HepG2 (cell line): ENCODE data around the gene ACP2. TPM values are rescaled to one million over a fixed set of nuclear protein-coding genes. Genes with fewer than 3 reads are reported as not detected.

Source experiments
- FOXA3 ChIP-seq: IDR thresholded peaks from 2 replicates; pipeline ENCODE4 v1.6.1; 2016; ENCODE audit warnings: missing genetic modification reagents, missing compliant biosample characterization
- GZF1 ChIP-seq: sonication (generic); formaldehyde crosslinking; IDR thresholded peaks from 2 replicates; pipeline ENCODE4 v1.5.1; 2020; ENCODE audit warnings: mild to moderate bottlenecking, missing genetic modification reagents
- KDM3A ChIP-seq: IDR thresholded peaks from 2 replicates; pipeline ENCODE4 v1.6.1; 2018; ENCODE audit warnings: low read depth, missing compliant biosample characterization
- NCOA2 ChIP-seq: sonication (generic); formaldehyde crosslinking; IDR thresholded peaks from 2 replicates; pipeline ENCODE4 v1.8.0; 2022; ENCODE audit warnings: inconsistent platforms
- NFE2 ChIP-seq: sonication (generic); formaldehyde crosslinking; IDR thresholded peaks from 2 replicates; pipeline ENCODE4 v1.4.0; 2020; ENCODE audit warnings: missing genetic modification reagents
- STAT5B ChIP-seq: sonication (generic); formaldehyde crosslinking; IDR thresholded peaks from 2 replicates; pipeline ENCODE4 v1.4.0; 2020; ENCODE audit warnings: missing genetic modification reagents
- ZBTB42 ChIP-seq: sonication (generic); formaldehyde crosslinking; IDR thresholded peaks from 2 replicates; pipeline ENCODE4 v1.5.0; 2020; ENCODE audit warnings: mild to moderate bottlenecking, missing genetic modification reagents
- ZFP36L1 ChIP-seq: sonication (generic); formaldehyde crosslinking; IDR thresholded peaks from 2 replicates; pipeline ENCODE4 v1.8.0; 2022; ENCODE audit warnings: mild to moderate bottlenecking, missing genetic modification reagents, moderate library complexity
- ZNF318 ChIP-seq: sonication (generic); formaldehyde crosslinking; IDR thresholded peaks from 2 replicates; pipeline ENCODE4 v1.4.0; 2020; ENCODE audit warnings: mild to moderate bottlenecking, missing genetic modification reagents
- ZNF34 ChIP-seq: sonication (generic); formaldehyde crosslinking; IDR thresholded peaks from 2 replicates; pipeline ENCODE4 v1.4.0; 2020; ENCODE audit warnings: mild to moderate bottlenecking, missing genetic modification reagents, borderline replicate concordance
- ZNF577 ChIP-seq: sonication (generic); formaldehyde crosslinking; IDR thresholded peaks from 2 replicates; pipeline ENCODE4 v1.4.0; 2020; ENCODE audit warnings: mild to moderate bottlenecking, low read depth, missing genetic modification reagents, borderline replicate concordance
- ZNF609 ChIP-seq: sonication (generic); formaldehyde crosslinking; IDR thresholded peaks from 2 replicates; pipeline ENCODE4 v1.4.0; 2020; ENCODE audit warnings: mild to moderate bottlenecking, missing genetic modification reagents, borderline replicate concordance
- polyA plus RNA-seq, 8 experiments: library from polyadenylated mRNA; depleted of rRNA in 3 of 8; stranded (reverse) in 7 of 8; unstranded in 1 of 8; fragments of >200 nt; fragmentation: Illumina TruSeq in 4 of 8; extraction: Trizol in 4 of 8; gene quantifications; 2 replicates each; pipeline versions ENCODE4 v1.2.1 to v1.2.3, GENCODE V29; 2011 to 2016; ENCODE audit warnings: low read depth in 4 of 8, missing spikeins in 1 of 8, mixed read lengths in 1 of 8; ENCODE audit not compliant: insufficient read depth in 1 of 8
- total RNA-seq, 5 experiments: library from RNA; depleted of rRNA; stranded (reverse); fragments of >200 nt; fragmentation: Illumina TruSeq; extraction: Trizol; gene quantifications; 2 replicates each; pipeline ENCODE4 v1.2.3, GENCODE V29; 2016; ENCODE audit warnings: low read depth in 1 of 5

The ACP2 gene
- total and polyA plus RNA-seq, 2 of the 13 experiments (the other 11 are each of a cell fraction or from before 2014, with no cell fraction given) = 17.7 to 20.2 TPM

GRCh38 chr11:47248664-47249377 lies at the start of gene ACP2 (continued):
- TF ChIP-seq ZNF34 (CRISPR knock-in tag) = no peak
- TF ChIP-seq NFE2 (CRISPR knock-in tag) = no peak
- TF ChIP-seq FOXA3 (CRISPR knock-in tag) = peak; percentile 79
- TF ChIP-seq ZFP36L1 = peak; percentile 46; the same call in 1 of the 2 replicates
- TF ChIP-seq ZNF609 (CRISPR knock-in tag) = peak; percentile 14
- peak; percentile 86 for TF ChIP-seq KDM3A (CRISPR knock-in tag)
- TF ChIP-seq ZNF577 = no peak
- peak; percentile 55 for TF ChIP-seq NCOA2 (CRISPR knock-in tag)
- peak; percentile 50; the same call in 1 of the 2 replicates for TF ChIP-seq ZBTB42 (CRISPR knock-in tag)
- TF ChIP-seq GZF1 (CRISPR knock-in tag) = peak; percentile 66; the same call in 1 of the 2 replicates
- peak; percentile 94 for TF ChIP-seq STAT5B
- no peak; the same call in 1 of the 2 replicates for TF ChIP-seq ZNF318
